HepG2 (cell line): ENCODE data around the gene UVSSA.
"Not testable (repeated sequence)": the region's sequence is repeated elsewhere in the genome, so short reads cannot be mapped to it uniquely, and the experiment has no call there.

Experiments used
- ETV6 ChIP-seq: sonication (generic); formaldehyde crosslinking; conservative IDR thresholded peaks from 2 replicates; pipeline ENCODE4 v1.4.0; 2020; ENCODE audit warnings: missing genetic modification reagents
- GABPA ChIP-seq, 2 experiments: IDR thresholded peaks; 2 replicates each; pipeline ENCODE4 v1.6.1; 2011 to 2016; ENCODE audit warnings: low read depth in 2 of 2, low read length in 1 of 2, missing biosample characterization in 1 of 2, missing genetic modification characterization in 1 of 2
- ZNF543 ChIP-seq: sonication (generic); formaldehyde crosslinking; IDR thresholded peaks from 2 replicates; pipeline ENCODE4 v1.4.0; 2020; ENCODE audit warnings: mild to moderate bottlenecking, missing genetic modification reagents
- ZSCAN21 ChIP-seq: sonication (generic); formaldehyde crosslinking; IDR thresholded peaks from 2 replicates; pipeline ENCODE4 v1.8.0; 2022; ENCODE audit warnings: mild to moderate bottlenecking, missing genetic modification reagents, moderate library complexity, borderline replicate concordance
- TF ChIP-seq, protein P1 (sequence below): sonication (generic); formaldehyde crosslinking; IDR thresholded peaks from 2 replicates; pipeline ENCODE4 v1.5.0; 2020; ENCODE audit warnings: mild to moderate bottlenecking, missing genetic modification reagents, moderate library complexity
- TF ChIP-seq, protein P2 (sequence below), 2 experiments: sonication (generic) in 1 of 2; formaldehyde crosslinking in 1 of 2; IDR thresholded peaks; 2 replicates each; pipeline versions ENCODE4 v1.5.1 to v1.6.1; 2011 to 2020; ENCODE audit warnings: borderline replicate concordance in 1 of 2, low read depth in 1 of 2, low read length in 1 of 2, mild to moderate bottlenecking in 1 of 2, missing genetic modification reagents in 1 of 2, moderate library complexity in 1 of 2
- TF ChIP-seq, protein P3 (sequence below): sonication (generic); formaldehyde crosslinking; IDR thresholded peaks from 2 replicates; pipeline ENCODE4 v1.5.1; 2020; ENCODE audit warnings: missing genetic modification reagents, mild to moderate bottlenecking, borderline replicate concordance

DNA sequence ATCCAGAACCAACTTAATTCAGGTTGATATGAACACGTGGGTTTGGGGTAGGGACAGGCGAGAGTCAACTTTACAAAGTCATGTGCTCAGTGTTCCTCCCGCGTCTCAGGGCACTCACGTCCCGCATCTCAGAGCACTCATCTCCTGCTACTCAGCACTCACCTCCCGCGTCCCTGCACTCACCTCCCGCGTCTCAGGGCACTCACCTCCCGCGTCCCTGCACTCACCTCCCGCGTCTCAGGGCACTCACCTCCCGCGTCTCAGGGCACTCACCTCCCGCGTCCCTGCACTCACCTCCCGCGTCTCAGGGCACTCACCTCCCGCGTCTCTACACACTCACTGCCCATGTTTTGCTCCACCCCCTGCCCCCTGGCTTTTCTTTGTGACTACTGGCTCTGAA lies 25.6 kb downstream of the UVSSA start:
- TF ChIP-seq, protein P1, sequence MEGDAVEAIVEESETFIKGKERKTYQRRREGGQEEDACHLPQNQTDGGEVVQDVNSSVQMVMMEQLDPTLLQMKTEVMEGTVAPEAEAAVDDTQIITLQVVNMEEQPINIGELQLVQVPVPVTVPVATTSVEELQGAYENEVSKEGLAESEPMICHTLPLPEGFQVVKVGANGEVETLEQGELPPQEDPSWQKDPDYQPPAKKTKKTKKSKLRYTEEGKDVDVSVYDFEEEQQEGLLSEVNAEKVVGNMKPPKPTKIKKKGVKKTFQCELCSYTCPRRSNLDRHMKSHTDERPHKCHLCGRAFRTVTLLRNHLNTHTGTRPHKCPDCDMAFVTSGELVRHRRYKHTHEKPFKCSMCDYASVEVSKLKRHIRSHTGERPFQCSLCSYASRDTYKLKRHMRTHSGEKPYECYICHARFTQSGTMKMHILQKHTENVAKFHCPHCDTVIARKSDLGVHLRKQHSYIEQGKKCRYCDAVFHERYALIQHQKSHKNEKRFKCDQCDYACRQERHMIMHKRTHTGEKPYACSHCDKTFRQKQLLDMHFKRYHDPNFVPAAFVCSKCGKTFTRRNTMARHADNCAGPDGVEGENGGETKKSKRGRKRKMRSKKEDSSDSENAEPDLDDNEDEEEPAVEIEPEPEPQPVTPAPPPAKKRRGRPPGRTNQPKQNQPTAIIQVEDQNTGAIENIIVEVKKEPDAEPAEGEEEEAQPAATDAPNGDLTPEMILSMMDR (CRISPR knock-in tag), result not testable (repeated sequence)
- not testable (repeated sequence) for TF ChIP-seq GABPA (IDR thresholded peaks at IDR 0.05; ENCODE audit: low read depth, low read length); GABPA (CRISPR knock-in tag; IDR thresholded peaks at IDR 0.05; ENCODE audit: low read depth); ZSCAN21; ZNF543 (CRISPR knock-in tag); ETV6 (CRISPR knock-in tag)
- TF ChIP-seq, protein P2, sequence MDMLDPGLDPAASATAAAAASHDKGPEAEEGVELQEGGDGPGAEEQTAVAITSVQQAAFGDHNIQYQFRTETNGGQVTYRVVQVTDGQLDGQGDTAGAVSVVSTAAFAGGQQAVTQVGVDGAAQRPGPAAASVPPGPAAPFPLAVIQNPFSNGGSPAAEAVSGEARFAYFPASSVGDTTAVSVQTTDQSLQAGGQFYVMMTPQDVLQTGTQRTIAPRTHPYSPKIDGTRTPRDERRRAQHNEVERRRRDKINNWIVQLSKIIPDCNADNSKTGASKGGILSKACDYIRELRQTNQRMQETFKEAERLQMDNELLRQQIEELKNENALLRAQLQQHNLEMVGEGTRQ (IDR thresholded peaks at IDR 0.05; ENCODE audit: low read depth, low read length), result not testable (repeated sequence)
- TF ChIP-seq, protein P2 (CRISPR knock-in tag; IDR thresholded peaks at IDR 0.05; ENCODE audit: borderline replicate concordance), result not testable (repeated sequence)
- TF ChIP-seq, protein P3, sequence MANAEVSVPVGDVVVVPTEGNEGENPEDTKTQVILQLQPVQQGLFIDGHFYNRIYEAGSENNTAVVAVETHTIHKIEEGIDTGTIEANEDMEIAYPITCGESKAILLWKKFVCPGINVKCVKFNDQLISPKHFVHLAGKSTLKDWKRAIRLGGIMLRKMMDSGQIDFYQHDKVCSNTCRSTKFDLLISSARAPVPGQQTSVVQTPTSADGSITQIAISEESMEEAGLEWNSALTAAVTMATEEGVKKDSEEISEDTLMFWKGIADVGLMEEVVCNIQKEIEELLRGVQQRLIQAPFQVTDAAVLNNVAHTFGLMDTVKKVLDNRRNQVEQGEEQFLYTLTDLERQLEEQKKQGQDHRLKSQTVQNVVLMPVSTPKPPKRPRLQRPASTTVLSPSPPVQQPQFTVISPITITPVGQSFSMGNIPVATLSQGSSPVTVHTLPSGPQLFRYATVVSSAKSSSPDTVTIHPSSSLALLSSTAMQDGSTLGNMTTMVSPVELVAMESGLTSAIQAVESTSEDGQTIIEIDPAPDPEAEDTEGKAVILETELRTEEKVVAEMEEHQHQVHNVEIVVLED (CRISPR knock-in tag), result not testable (repeated sequence)
